HepG2 (cell line): ENCODE measurements around the gene RASSF7. TPM values are rescaled to one million over a fixed set of nuclear protein-coding genes. Genes with fewer than 3 reads are reported as not detected.

Source experiments
- BCL6 ChIP-seq: IDR thresholded peaks from 2 replicates; pipeline ENCODE4 v1.6.1; 2016; ENCODE audit warnings: missing genetic modification reagents, missing compliant biosample characterization
- MEIS2 ChIP-seq: sonication (generic); formaldehyde crosslinking; IDR thresholded peaks from 2 replicates; pipeline ENCODE4 v1.9.0; 2021; ENCODE audit warnings: mild to moderate bottlenecking, missing genetic modification reagents
- PHF20 ChIP-seq: sonication (generic); formaldehyde crosslinking; IDR thresholded peaks from 2 replicates; pipeline ENCODE4 v1.5.0; 2020; ENCODE audit warnings: mild to moderate bottlenecking, missing genetic modification reagents
- ZNF138 ChIP-seq: sonication (generic); formaldehyde crosslinking; IDR thresholded peaks from 2 replicates; pipeline ENCODE4 v1.5.0; 2020; ENCODE audit warnings: mild to moderate bottlenecking, low read depth, missing genetic modification reagents
- ZNF430 ChIP-seq: sonication (generic); formaldehyde crosslinking; IDR thresholded peaks from 2 replicates; pipeline ENCODE4 v1.9.0; 2021; ENCODE audit warnings: mild to moderate bottlenecking, missing genetic modification reagents
- ZNF607 ChIP-seq: sonication (generic); formaldehyde crosslinking; IDR thresholded peaks from 2 replicates; pipeline ENCODE4 v1.5.1; 2020; ENCODE audit warnings: missing genetic modification reagents, mild to moderate bottlenecking, borderline replicate concordance
- ZNF724P ChIP-seq: sonication (generic); formaldehyde crosslinking; IDR thresholded peaks from 2 replicates; pipeline ENCODE4 v1.8.0; 2022; ENCODE audit warnings: missing genetic modification reagents, borderline replicate concordance
- polyA plus RNA-seq, 8 experiments: library from polyadenylated mRNA; depleted of rRNA in 3 of 8; stranded (reverse) in 7 of 8; unstranded in 1 of 8; fragments of >200 nt; fragmentation: Illumina TruSeq in 4 of 8; extraction: Trizol in 4 of 8; gene quantifications; 2 replicates each; pipeline versions ENCODE4 v1.2.1 to v1.2.3, GENCODE V29; 2011 to 2016; ENCODE audit warnings: low read depth in 4 of 8, missing spikeins in 1 of 8, mixed read lengths in 1 of 8; ENCODE audit not compliant: insufficient read depth in 1 of 8
- total RNA-seq, 5 experiments: library from RNA; depleted of rRNA; stranded (reverse); fragments of >200 nt; fragmentation: Illumina TruSeq; extraction: Trizol; gene quantifications; 2 replicates each; pipeline ENCODE4 v1.2.3, GENCODE V29; 2016; ENCODE audit warnings: low read depth in 1 of 5
- TF ChIP-seq, protein P1 (sequence below): sonication (generic); formaldehyde crosslinking; IDR thresholded peaks from 2 replicates; pipeline ENCODE4 v1.9.0; 2021; ENCODE audit warnings: missing genetic modification reagents, borderline replicate concordance
- TF ChIP-seq, protein P2 (sequence below): sonication (generic); formaldehyde crosslinking; IDR thresholded peaks from 2 replicates; pipeline ENCODE4 v1.5.1; 2020; ENCODE audit warnings: mild to moderate bottlenecking, missing genetic modification reagents, moderate library complexity
- TF ChIP-seq, protein P3 (sequence below): sonication (generic); formaldehyde crosslinking; IDR thresholded peaks from 2 replicates; pipeline ENCODE4 v1.4.0; 2020; ENCODE audit warnings: missing genetic modification reagents, low read depth, mild to moderate bottlenecking, borderline replicate concordance
- TF ChIP-seq, protein P4 (sequence below): sonication (generic); formaldehyde crosslinking; IDR thresholded peaks from 2 replicates; pipeline ENCODE4 v1.8.0; 2022; ENCODE audit warnings: low read depth, missing genetic modification reagents
- TF ChIP-seq, protein P5 (sequence below): sonication (generic); formaldehyde crosslinking; conservative IDR thresholded peaks from 2 replicates; pipeline ENCODE4 v1.8.0; 2022; ENCODE audit warnings: mild to moderate bottlenecking, moderate library complexity, missing genetic modification reagents
- TF ChIP-seq, protein P6 (sequence below): IDR thresholded peaks from 2 replicates; pipeline ENCODE4 v1.6.1; 2018; ENCODE audit warnings: missing genetic modification reagents

Gene RASSF7
- total and polyA plus RNA-seq, 2 of the 13 experiments (the other 11 are each of a cell fraction or from before 2014, with no cell fraction given) = 20.2 to 28.6 TPM

DNA sequence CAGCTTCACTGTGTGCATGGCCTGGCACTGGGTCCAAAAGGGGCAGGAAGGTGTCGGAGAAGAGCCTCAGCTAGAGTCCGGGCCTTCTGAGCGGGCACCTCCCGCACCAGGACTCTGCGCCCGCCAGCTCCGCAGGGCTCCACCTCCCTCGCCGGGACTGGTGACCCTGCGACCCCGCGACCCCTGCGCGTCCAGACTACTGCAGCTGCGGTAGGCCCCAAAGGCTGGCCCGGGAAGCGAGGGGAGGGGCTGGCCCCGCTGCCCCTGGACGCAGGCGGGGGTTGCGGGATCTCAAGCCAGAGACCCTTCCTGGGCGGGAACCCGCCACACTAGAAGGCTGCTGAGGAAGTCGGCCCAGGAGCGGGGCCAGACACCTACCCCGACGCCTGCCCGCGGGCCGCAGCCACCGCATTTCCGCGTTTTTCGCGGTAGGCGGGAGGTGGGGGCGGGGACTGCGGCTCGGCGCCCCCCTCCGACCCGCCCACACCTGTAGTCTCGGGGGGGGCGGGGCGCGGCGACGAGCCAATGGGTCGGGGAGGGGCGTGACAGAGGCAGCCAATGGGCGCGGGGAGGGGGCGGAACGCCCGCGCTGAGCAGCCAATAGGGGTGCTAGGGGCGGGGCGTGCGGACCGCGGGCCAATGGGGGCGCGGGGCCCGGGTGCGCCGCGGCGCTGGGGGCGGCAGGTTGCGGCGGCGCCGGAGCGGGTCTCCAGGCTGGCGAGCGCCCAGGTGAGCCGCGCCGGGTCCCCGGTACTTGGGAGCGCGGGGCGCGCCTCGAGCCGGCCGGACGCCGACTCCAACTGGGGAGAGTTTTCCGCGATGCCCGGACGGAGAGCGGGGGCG, at the start of gene RASSF7, which contains the start of gene LMNTD2 (continued):
- TF ChIP-seq, protein P1, sequence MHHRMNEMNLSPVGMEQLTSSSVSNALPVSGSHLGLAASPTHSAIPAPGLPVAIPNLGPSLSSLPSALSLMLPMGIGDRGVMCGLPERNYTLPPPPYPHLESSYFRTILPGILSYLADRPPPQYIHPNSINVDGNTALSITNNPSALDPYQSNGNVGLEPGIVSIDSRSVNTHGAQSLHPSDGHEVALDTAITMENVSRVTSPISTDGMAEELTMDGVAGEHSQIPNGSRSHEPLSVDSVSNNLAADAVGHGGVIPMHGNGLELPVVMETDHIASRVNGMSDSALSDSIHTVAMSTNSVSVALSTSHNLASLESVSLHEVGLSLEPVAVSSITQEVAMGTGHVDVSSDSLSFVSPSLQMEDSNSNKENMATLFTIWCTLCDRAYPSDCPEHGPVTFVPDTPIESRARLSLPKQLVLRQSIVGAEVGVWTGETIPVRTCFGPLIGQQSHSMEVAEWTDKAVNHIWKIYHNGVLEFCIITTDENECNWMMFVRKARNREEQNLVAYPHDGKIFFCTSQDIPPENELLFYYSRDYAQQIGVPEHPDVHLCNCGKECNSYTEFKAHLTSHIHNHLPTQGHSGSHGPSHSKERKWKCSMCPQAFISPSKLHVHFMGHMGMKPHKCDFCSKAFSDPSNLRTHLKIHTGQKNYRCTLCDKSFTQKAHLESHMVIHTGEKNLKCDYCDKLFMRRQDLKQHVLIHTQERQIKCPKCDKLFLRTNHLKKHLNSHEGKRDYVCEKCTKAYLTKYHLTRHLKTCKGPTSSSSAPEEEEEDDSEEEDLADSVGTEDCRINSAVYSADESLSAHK (CRISPR knock-in tag) = no peak
- peak; percentile 52; the same call in 1 of the 2 replicates for TF ChIP-seq MEIS2 (CRISPR knock-in tag)
- 0 out of 2 replicates have a peak, but pooled peaks have one; percentile 23 for TF ChIP-seq BCL6
- TF ChIP-seq, protein P2, sequence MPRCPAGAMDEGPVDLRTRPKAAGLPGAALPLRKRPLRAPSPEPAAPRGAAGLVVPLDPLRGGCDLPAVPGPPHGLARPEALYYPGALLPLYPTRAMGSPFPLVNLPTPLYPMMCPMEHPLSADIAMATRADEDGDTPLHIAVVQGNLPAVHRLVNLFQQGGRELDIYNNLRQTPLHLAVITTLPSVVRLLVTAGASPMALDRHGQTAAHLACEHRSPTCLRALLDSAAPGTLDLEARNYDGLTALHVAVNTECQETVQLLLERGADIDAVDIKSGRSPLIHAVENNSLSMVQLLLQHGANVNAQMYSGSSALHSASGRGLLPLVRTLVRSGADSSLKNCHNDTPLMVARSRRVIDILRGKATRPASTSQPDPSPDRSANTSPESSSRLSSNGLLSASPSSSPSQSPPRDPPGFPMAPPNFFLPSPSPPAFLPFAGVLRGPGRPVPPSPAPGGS = 0 out of 2 replicates have a peak, but pooled peaks have one; percentile 61
- peak; percentile 41 for TF ChIP-seq ZNF607
- TF ChIP-seq ZNF430 (CRISPR knock-in tag) = no peak
- TF ChIP-seq PHF20 (CRISPR knock-in tag) = peak; percentile 81
- TF ChIP-seq, protein P3, sequence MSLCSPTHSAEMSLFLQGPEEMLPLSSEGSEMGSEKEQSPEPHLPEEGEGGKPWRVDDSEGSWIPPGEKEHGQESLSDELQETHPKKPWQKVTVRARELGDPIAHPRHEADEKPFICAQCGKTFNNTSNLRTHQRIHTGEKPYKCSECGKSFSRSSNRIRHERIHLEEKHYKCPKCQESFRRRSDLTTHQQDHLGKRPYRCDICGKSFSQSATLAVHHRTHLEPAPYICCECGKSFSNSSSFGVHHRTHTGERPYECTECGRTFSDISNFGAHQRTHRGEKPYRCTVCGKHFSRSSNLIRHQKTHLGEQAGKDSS (CRISPR knock-in tag) = peak; percentile 57; the same call in 1 of the 2 replicates
- TF ChIP-seq, protein P4, sequence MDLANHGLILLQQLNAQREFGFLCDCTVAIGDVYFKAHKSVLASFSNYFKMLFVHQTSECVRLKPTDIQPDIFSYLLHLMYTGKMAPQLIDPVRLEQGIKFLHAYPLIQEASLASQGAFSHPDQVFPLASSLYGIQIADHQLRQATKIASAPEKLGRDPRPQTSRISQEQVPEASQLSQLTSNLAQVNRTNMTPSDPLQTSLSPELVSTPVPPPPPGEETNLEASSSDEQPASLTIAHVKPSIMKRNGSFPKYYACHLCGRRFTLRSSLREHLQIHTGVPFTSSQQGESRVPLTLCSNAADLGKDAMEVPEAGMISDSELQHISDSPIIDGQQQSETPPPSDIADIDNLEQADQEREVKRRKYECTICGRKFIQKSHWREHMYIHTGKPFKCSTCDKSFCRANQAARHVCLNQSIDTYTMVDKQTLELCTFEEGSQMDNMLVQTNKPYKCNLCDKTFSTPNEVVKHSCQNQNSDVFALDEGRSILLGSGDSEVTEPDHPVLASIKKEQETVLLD (CRISPR knock-in tag) = 0 out of 2 replicates have a peak, but pooled peaks have one; percentile 48
- TF ChIP-seq, protein P5, sequence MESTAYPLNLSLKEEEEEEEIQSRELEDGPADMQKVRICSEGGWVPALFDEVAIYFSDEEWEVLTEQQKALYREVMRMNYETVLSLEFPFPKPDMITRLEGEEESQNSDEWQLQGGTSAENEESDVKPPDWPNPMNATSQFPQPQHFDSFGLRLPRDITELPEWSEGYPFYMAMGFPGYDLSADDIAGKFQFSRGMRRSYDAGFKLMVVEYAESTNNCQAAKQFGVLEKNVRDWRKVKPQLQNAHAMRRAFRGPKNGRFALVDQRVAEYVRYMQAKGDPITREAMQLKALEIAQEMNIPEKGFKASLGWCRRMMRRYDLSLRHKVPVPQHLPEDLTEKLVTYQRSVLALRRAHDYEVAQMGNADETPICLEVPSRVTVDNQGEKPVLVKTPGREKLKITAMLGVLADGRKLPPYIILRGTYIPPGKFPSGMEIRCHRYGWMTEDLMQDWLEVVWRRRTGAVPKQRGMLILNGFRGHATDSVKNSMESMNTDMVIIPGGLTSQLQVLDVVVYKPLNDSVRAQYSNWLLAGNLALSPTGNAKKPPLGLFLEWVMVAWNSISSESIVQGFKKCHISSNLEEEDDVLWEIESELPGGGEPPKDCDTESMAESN (CRISPR knock-in tag) = 0 out of 2 replicates have a peak, but pooled peaks have one; percentile 36
- 0 out of 2 replicates have a peak, but pooled peaks have one; percentile 50 for TF ChIP-seq ZNF724P
- TF ChIP-seq, protein P6, sequence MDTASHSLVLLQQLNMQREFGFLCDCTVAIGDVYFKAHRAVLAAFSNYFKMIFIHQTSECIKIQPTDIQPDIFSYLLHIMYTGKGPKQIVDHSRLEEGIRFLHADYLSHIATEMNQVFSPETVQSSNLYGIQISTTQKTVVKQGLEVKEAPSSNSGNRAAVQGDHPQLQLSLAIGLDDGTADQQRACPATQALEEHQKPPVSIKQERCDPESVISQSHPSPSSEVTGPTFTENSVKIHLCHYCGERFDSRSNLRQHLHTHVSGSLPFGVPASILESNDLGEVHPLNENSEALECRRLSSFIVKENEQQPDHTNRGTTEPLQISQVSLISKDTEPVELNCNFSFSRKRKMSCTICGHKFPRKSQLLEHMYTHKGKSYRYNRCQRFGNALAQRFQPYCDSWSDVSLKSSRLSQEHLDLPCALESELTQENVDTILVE (CRISPR knock-in tag) = peak; percentile 81
- TF ChIP-seq ZNF138 (CRISPR knock-in tag) = peak; percentile 83
